ENCODE measurements around the gene CXCL11.
"Not testable (repeated sequence)": the region's sequence is repeated elsewhere in the genome, so short reads cannot be mapped to it uniquely, and the experiment has no call there.

The CXCL11 gene

DNA sequence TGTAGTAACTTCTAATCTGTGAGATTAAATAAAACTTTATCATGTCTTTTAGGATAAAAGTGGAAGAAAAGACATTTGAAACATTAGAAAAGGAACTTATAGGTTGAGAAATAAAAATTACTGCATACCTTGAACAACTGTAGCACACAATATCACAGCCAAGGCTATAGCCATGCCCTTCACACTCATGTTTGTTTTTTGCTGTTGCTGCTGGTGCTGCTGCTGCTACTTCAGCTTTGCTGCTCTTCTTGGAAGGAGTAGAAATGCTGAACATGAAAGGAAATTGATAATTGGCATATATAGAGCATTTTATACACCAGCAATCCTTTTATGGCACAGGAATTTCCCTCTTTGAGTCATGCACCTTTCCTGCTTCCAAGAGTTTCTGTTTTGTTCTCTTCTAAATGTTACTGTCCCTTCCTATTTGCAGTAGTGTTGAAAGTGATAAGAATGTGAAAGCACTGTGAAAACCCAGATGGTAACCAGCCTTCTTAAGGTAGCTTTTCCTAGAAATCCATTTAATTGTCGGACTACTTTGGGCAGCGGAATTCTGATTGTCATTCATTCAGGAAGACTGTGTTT, at the start of gene CXCL11:
Gene CXCL11 (minus strand): TSS at position 272 of the 582 bp plus-strand sequence. CDS start 83 bp downstream, at position 189.
- FAIRE-seq = no peak

DNA sequence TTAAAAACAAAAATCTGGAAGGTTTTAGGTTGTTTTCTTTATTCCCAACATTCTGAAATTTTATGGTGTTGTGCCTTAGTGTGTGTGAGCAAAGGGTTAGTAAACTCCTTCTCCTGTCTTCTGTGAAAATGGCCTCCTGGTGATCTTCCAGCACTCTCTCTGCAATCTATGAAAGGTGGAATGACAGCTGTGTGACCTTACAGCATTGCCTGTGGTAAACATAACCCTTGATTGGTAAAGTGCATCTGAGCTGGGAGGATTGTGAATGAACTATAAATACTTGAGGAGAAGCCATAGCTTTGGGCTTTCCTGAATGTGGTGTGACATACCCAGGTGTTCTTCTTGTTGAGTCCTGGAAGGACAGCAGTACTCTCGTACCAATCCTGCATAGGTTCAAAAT, 48.7 kb upstream of the CXCL11 start:
- no peak for FAIRE-seq

DNA sequence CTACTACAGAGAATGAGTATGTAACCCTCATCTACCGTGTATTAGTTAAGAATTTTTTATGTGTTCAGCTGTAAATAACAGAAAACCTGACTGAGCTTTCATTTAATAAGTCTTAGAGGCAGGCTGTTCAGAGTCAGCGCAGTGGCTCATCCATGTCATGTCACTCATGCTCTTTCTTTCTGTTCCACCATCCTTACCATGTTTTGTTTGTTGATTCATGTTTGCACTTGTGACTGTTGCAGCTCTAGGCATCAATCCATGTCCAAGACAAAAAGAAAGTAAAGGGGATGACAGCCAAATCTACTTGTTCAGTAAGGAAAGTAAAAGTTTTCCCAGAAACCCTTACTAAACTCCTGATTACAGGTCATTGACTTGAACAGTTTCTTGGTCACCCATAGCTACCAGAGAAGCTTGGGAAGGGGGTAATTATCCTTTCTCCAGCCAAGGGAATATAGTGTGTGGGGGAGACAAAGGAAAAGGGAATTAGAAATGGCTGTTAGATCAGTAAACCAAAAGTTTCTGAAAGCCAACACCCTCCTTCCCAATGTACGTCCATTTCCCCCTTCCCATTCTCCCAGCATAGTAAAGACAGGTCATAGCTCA, 47.6 kb upstream of the CXCL11 start:
- no peak for FAIRE-seq

DNA sequence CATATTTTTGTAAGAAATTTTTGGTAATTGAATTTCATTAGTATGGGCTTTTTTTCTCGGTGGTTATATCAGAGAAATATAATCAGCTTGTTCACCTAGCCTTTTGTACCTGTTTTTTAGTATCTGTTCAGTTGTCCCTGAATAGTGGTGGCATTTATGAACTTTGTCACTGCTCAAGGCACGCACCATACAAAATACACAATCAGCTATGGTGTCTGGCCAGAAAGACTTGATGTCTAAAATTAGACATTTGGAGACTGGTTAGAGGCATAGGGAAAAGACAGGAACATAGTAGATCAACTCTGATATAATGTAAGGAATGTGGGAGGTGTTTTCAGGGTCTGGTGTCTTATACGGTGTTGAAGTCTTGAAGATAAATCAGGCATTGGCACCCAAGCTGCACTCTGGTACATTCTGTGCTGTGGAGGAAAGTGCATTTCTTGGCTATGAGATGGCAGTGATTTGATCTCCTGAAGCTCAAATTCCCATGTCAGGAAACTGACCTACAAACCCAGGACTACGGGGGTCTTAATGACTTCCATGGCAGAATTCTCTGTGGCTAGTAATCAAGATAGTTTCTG, 42.3 kb upstream of the CXCL11 start:
- FAIRE-seq = no peak

DNA sequence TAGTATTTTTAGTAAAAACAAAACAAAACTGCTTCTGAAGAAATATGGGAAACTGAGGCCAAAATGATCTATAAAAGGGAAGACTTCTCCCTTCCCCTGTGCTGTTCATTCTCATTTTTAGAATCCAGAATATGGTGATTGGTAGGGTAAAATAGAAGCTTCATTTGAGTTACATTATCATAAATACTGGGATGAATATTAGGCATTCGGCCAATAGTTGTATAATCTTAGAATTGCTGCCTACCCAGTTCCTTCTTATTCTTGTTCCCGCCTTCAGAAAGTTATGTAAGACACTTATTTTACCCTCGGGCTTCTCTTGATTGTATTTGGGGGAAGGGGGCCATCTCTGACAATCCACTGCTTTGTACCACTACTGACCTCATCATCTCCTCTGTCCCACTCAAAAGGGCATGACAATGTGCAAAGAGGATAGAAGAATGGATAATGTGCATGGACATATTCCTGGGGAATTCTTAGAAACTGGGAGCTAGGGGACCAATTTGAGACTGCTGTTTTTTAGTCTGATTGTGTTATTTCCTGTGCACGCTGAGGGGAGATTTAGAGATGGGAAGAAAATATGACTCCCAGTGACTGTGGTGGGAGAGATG, 39.2 kb upstream of the CXCL11 start:
- FAIRE-seq = no peak

DNA sequence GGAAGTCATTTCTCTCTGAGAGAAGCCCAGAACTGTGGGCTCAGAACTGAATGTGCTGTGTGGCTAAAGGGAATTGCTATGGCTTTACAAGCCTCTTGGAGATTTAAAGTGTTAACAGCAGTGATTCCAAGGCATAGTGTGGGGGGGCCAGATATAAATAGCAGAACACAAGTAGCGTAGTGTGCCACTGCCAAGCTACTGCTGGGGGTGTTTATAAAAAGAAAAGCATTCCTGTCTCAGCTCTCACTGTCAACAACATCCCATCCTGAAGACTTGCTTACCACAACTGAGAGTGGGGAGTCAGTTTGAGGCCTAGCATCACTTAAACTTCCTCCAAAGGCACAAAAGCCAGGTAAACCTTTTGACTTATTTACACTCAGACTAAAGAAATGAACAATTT, 38.6 kb upstream of the CXCL11 start, which contains the start of gene ART3:
Gene ART3 (plus strand): TSS at position 242 of the 400 bp plus-strand sequence. CDS start 1,181 bp downstream, outside the sequence.
- FAIRE-seq = no peak

GRCh38 chr4:76072760-76073159, 36.9 kb upstream of the CXCL11 start:
- FAIRE-seq = no peak

GRCh38 chr4:76067652-76068286, 31.9 kb upstream of the CXCL11 start:
- FAIRE-seq = peak; percentile 96

- FAIRE-seq = no peak
Measured at GRCh38 chr4:76066546-76066945, 30.7 kb upstream of the CXCL11 start.

GRCh38 chr4:76061982-76062381, 26.1 kb upstream of the CXCL11 start:
- no peak for FAIRE-seq

GRCh38 chr4:76061421-76061820, 25.6 kb upstream of the CXCL11 start:
- no peak for FAIRE-seq

DNA sequence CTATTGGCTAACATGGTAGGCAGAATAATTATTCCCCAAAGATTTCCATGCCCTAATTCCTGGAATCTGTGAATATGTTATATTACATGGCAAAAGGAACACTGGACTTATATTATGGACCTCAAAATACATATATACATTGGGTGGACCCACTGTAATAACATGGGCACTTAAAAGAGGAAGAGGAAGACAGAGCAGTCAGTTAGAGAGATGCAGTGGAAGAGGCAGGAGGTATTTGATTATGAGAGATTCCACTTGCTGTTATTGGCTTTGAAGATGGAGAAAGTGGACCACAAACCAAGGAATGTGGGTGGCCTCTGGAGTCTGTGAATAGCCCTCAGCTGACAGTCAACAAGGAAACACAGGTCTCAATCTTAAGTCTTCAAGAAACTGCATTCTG, 24.6 kb upstream of the CXCL11 start:
- FAIRE-seq = no peak

DNA sequence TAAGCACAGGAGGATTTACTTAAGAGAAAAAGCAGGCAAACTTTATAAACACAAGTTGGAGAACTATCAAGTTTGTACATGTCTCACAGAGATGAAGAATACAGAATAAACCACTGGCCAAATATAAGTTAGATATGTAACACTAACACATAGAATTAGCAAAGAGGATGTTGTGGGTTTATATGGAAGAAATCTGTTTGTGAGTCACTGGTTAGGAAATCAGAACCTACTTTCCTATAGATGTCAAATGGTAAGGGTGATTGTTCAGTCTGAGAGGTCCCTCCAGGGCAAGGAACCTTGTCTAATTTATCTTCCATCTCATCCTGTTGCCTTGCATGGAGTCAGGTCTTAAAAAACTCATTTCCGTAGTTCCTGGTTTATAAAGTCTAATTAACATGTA, 23.9 kb upstream of the CXCL11 start:
- FAIRE-seq = no peak

GRCh38 chr4:76058888-76059426, 23.1 kb upstream of the CXCL11 start:
- FAIRE-seq = no peak

DNA sequence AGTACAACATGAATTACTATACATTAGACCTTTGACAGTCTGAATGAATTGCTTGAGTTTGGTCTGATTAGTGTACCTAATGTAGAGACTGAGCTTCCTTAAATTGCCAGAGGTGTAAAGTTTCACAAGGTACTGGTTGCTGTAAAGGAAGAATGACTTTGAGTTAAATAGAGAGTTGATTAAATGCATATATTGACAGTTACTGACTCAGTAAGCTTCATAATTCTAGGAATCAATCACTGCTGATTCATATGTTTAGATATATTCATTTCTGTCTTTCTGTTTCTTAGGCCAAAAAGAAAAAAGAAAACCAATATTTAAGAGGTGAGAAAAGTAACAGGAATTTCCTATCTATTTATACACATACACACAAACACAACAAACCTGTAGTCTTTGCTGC, 22.4 kb upstream of the CXCL11 start:
- no peak for FAIRE-seq

- no peak for FAIRE-seq
Measured at GRCh38 chr4:76055421-76055820, 19.6 kb upstream of the CXCL11 start.

DNA sequence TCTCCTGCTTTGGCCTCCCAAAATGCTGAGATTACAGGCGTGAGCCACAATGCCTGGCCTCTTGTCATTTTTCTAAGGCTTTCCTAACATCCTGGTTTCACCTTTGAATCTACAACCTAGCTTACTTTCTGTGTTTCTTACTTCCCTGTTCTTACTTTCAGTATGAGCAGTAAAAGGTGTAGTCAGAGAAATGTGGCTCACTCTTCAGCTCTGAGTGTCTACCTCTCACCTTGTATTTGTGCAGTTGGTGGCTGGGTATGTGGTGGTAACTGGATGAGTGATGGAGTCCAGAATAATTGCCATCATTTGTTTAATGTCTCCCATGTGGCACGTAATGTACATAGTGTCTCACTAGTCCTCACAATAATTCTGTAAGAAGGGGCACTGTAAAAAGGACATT, 19.1 kb upstream of the CXCL11 start:
- no peak for FAIRE-seq

DNA sequence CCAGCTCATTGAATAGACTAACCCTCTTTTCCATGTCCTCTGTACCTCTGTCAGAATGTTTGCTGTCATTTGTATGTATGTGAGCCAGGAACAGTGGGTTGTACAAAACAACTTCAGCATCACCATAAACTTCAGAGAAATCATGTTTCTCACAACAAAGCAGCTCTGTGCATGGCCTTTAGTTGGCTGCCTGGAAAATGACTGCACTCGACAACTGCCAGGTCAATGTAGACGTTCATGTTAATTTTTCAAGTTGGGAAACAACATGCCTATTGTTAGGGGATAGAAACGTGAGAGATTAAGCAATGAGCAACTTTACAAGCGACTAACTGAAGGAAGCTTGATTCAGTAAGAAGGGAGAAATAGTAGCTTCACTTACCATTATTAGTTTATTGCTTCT, 17.9 kb upstream of the CXCL11 start:
- no peak for FAIRE-seq

DNA sequence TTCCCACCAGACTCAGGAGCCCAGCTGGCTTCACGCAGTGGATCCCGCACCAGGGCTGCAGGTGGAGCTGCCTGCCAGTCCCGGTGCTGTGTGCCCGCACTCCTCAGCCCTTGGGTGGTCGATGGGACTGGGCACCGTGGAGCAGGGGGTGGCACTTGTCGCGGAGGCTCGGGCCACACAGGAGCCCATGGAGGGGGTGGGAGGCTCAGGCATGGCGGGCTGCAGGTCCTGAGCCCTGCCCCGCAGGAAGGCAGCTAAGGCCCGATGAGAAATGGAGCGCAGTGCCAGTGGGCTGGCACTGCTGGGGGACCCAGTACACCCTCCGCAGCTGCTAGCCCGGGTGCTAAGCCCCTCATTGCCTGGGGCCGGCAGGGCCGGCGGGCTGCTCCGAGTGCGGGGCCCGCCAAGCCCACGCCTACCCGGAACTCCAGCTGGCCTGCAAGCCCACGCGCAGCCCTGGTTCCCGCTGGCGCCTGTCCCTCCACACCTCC, 14.7 kb upstream of the CXCL11 start:
- FAIRE-seq = not testable (repeated sequence)

- FAIRE-seq = not testable (repeated sequence)
Measured at GRCh38 chr4:76049860-76050416, 14.1 kb upstream of the CXCL11 start.

DNA sequence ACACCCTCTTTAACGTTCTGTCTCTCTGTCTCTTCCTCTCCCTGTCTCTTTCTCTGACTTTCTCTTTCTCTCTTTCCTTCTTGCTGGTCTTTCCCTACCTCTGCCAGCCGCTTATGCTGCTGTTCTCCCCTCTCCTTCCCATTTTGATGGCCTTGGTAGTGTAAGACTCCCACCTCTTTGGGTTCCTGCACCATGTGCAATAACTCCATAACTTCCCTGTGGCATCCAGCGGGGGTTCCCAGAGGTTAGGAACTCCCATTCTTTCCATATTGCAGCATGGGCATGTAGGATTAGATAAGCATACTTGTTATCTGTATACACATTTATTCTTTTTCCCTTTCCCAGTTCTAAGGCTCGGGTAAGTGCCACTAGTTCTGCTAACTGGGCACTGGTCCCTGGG, 8.8 kb upstream of the CXCL11 start:
- FAIRE-seq = not testable (repeated sequence)

- not testable (repeated sequence) for FAIRE-seq
Measured at GRCh38 chr4:76043306-76043705, 7.4 kb upstream of the CXCL11 start.

Data from islet of Langerhans (tissue), 1 donor.